MM.1S (cell line): ENCODE data around the gene HDGFL3.

Experiments used
- DNase-seq: peaks from one replicate; pipeline ENCODE4 v3.0.0-alpha.2; 2015
- H2AFZ ChIP-seq: fragments of 300-600 bp; sonication (generic); 2 replicates; pipeline ENCODE4 v1.6.0; 2016; ENCODE audit warnings: antibody characterized with exemption, low read length
- H3F3A ChIP-seq: fragments of 300-600 bp; sonication (generic); 2 replicates; pipeline ENCODE4 v1.6.1; 2016; ENCODE audit warnings: mild to moderate bottlenecking, antibody characterized with exemption, low read length, moderate library complexity, mixed read lengths; ENCODE audit not compliant: insufficient read depth
- H3K27ac ChIP-seq: fragments of 300-600 bp; sonication (generic); 2 replicates; pipeline ENCODE4 v1.5.1; 2016; ENCODE audit warnings: mild to moderate bottlenecking, low read length
- H3K27me3 ChIP-seq: fragments of 300-600 bp; sonication (generic); replicated peaks from 2 replicates; pipeline ENCODE4 v1.6.0; 2016; ENCODE audit warnings: low read length; ENCODE audit not compliant: insufficient read depth
- H3K36me3 ChIP-seq: fragments of 300-600 bp; sonication (generic); replicated peaks from 2 replicates; pipeline ENCODE4 v1.6.1; 2016; ENCODE audit warnings: mild to moderate bottlenecking, low read length, mixed read lengths; ENCODE audit not compliant: insufficient read depth
- H3K4me1 ChIP-seq: fragments of 300-600 bp; sonication (generic); 2 replicates; pipeline ENCODE4 v1.6.1; 2016; ENCODE audit warnings: low read length, mixed read lengths
- H3K4me2 ChIP-seq: fragments of 300-600 bp; sonication (generic); 2 replicates; pipeline ENCODE4 v1.6.0; 2016; ENCODE audit warnings: low read depth, low read length
- H3K4me3 ChIP-seq: fragments of 300-600 bp; sonication (generic); 2 replicates; pipeline ENCODE4 v1.5.1; 2016; ENCODE audit warnings: low read length, mixed read lengths
- H3K79me2 ChIP-seq: fragments of 300-600 bp; sonication (generic); 2 replicates; pipeline ENCODE4 v1.6.1; 2016; ENCODE audit warnings: mixed run types, low read length, mixed read lengths
- H3K9ac ChIP-seq: fragments of 300-600 bp; sonication (generic); 2 replicates; pipeline ENCODE4 v1.6.1; 2016; ENCODE audit warnings: low read length, mixed read lengths
- H3K9me2 ChIP-seq: fragments of 300-600 bp; sonication (generic); replicated peaks from 2 replicates; pipeline ENCODE4 v1.6.1; 2016; ENCODE audit warnings: mild to moderate bottlenecking, low read length, mixed read lengths; ENCODE audit not compliant: insufficient read depth
- H3K9me3 ChIP-seq: fragments of 300-600 bp; sonication (generic); replicated peaks from 2 replicates; pipeline ENCODE4 v1.6.1; 2016; ENCODE audit warnings: mild to moderate bottlenecking, low read length, mixed read lengths; ENCODE audit not compliant: insufficient read depth
- H4K20me1 ChIP-seq: fragments of 300-600 bp; sonication (generic); 2 replicates; pipeline ENCODE4 v1.6.1; 2016; ENCODE audit warnings: mild to moderate bottlenecking, low read length, moderate library complexity, mixed read lengths; ENCODE audit not compliant: insufficient read depth
- CTCF ChIP-seq: fragments of 300-600 bp; sonication (generic); IDR thresholded peaks from 2 replicates; pipeline ENCODE4 v1.5.1; 2016; ENCODE audit warnings: antibody characterized with exemption, low read length, mixed read lengths
- EZH2 ChIP-seq: fragments of 300-600 bp; sonication (generic); optimal IDR thresholded peaks from 2 replicates; pipeline ENCODE3; 2017; ENCODE audit warnings: low read depth, mild to moderate bottlenecking, antibody characterized with exemption, low read length, mixed read lengths
- EZH2phosphoT487 ChIP-seq: fragments of 300-600 bp; sonication (generic); IDR thresholded peaks from 2 replicates; pipeline ENCODE4 v1.6.1; 2018; ENCODE audit warnings: antibody characterized with exemption, low read length

HDGFL3 gene

GRCh38 chr15:83199288-83199687 is 8.3 kb downstream of the HDGFL3 start:
- Histone ChIP-seq H3K4me3 (no peak overlapping the region), H3K9me2 (no peaks in the 10 kb centered on the region), H3K9ac (no peak overlapping the region), H3F3A (peaks cover 15% of the 10 kb centered on the region), H3K9me3 (no peaks in the 10 kb centered on the region), H2AFZ (no peak overlapping the region), H3K4me2 (0 out of 2 replicates have a peak overlapping the region, but pooled peaks have one; percentile 13), H3K36me3 (no peaks in the 10 kb centered on the region), H4K20me1 (no peaks in the 10 kb centered on the region), H3K79me2 (no peaks in the 10 kb centered on the region), H3K4me1 (peaks cover 18% of the 10 kb centered on the region), H3K27ac (peak overlapping the region; percentile 46; the same call in 1 of the 2 replicates), H3K27me3 (peaks cover 17% of the 10 kb centered on the region; the same call in 1 of the 2 replicates)
- peak; percentile 78 for DNase-seq
- TF ChIP-seq CTCF: no peak
- no peak for TF ChIP-seq EZH2phosphoT487
- no peak for TF ChIP-seq EZH2

- no peak for DNase-seq
- H3K79me2 ChIP-seq: no peaks in the 10 kb centered on the region
- H2AFZ ChIP-seq: no peak overlapping the region
- H3F3A ChIP-seq: peaks cover 15% of the 10 kb centered on the region
- H4K20me1 ChIP-seq: no peaks in the 10 kb centered on the region
- no peak overlapping the region for H3K27ac ChIP-seq
- H3K4me2 ChIP-seq: no peak overlapping the region
- no peaks in the 10 kb centered on the region for H3K9me2 ChIP-seq
- H3K9ac ChIP-seq: no peak overlapping the region
- H3K36me3 ChIP-seq: no peaks in the 10 kb centered on the region
- no peaks in the 10 kb centered on the region for H3K9me3 ChIP-seq
- no peak overlapping the region for H3K4me3 ChIP-seq
- peaks cover 14% of the 10 kb centered on the region; the same call in 1 of the 2 replicates for H3K27me3 ChIP-seq
- TF ChIP-seq EZH2 (no peak), CTCF (no peak), EZH2phosphoT487 (no peak)
- H3K4me1 ChIP-seq: peaks cover 18% of the 10 kb centered on the region
Observed at GRCh38 chr15:83198476-83198875, 9.1 kb downstream of the HDGFL3 start.

- Histone ChIP-seq H3K4me3 (no peak overlapping the region), H3K9me3 (no peaks in the 10 kb centered on the region), H3K4me1 (peaks cover 10% of the 10 kb centered on the region), H3F3A (peaks cover 6% of the 10 kb centered on the region), H2AFZ (no peak overlapping the region), H3K27me3 (peaks cover 14% of the 10 kb centered on the region; the same call in 1 of the 2 replicates), H4K20me1 (no peaks in the 10 kb centered on the region), H3K36me3 (no peaks in the 10 kb centered on the region), H3K4me2 (no peak overlapping the region), H3K9me2 (no peaks in the 10 kb centered on the region), H3K79me2 (no peaks in the 10 kb centered on the region), H3K27ac (no peak overlapping the region), H3K9ac (no peak overlapping the region)
- TF ChIP-seq EZH2phosphoT487: no peak
- TF ChIP-seq EZH2: no peak
- TF ChIP-seq CTCF: no peak
- DNase-seq: no peak
Observed at GRCh38 chr15:83194528-83194927, 13.1 kb downstream of the HDGFL3 start.
